Mucosa of gallbladder (tissue), 1 donor: ENCODE results near the gene SDE2. TPM values are rescaled to one million over a fixed set of nuclear protein-coding genes. Genes with fewer than 3 reads are reported as not detected.
"Not testable (repeated sequence)": the region's sequence is repeated elsewhere in the genome, so short reads cannot be mapped to it uniquely, and the experiment has no call there.

ENCODE experiments used
- DNase-seq: peaks from one replicate; pipeline ENCODE4 v3.0.0-alpha.2; 2020; ENCODE audit warnings: low spot score
- total RNA-seq: library from RNA; stranded (reverse); gene quantifications from one replicate; pipeline ENCODE4 v1.2.1, GENCODE V29; 2021
- donor health status: DM: no; HTN: no; CAD: no.

The SDE2 gene
- total RNA-seq, 1 donor from 2014 or later: 15.0 TPM

DNA sequence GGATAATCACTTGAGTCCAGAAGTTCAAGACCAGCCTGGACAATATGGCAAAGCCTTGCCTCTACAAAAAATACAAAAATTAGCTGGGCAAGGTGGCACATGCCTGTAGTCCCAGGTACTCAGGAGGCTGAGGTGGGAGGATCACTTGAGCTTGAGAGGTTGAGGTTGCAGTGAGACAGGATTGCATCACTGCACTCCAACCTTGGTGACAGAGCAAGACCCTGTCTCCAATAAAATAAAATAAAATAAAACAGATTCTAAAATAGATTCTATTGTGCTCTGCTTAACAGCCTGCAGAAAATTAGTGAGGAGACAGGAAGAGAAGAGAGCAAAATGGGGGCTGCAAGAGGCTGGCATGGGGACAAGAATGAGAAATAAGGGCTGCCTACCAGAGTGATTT is 7.5 kb upstream of the SDE2 start:
- DNase-seq: no peak

DNA sequence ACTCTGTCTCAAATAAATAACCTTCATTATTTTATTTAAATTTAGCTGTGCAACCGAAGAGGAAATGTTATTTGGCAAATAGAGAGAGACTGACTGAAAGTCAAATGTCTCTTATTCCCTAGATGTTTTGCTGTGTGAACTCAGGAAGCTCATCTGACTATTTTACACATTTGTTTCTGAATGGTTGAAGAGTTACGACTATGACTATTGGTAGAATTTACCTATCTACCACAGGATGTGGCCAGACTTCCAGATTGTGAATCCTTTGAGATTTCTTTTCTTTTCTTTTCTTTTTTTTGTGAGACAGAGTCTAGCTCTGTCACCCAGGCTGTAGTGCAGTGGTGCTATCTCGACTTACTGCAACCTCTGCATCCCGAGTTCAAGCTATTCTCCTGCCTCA is 5.3 kb upstream of the SDE2 start:
- no peak for DNase-seq

DNA sequence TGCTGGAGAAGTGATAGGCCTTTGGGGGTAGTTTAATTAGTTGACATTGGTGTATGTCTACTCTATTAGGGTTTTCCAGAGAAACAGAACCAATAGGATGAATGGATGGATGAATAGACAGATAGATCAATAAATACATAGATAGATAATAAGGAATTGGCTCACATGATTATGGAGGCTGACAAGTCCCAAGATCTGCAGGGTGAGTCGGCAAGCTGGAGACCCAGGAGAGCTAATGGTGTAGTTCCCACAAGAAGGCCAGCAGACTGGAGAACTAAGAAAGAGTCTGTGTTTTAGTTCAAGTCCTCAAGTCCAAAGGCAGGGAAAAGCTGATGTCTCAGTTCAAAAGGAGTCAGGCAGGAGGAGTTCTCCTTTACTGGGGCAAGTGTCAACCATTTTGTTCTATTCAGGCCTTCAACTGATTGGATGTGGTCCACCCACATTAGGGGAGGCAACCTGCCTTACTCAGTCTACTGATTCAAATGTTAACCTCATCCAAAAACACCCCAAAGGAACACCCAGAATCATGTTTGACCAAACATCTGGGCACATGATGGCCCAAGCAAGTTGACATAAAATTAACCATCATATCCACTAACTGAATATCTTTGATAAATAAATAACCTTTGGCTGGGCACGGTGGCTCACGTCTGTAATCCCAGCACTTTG is 4.5 kb upstream of the SDE2 start:
- DNase-seq: no peak

DNA sequence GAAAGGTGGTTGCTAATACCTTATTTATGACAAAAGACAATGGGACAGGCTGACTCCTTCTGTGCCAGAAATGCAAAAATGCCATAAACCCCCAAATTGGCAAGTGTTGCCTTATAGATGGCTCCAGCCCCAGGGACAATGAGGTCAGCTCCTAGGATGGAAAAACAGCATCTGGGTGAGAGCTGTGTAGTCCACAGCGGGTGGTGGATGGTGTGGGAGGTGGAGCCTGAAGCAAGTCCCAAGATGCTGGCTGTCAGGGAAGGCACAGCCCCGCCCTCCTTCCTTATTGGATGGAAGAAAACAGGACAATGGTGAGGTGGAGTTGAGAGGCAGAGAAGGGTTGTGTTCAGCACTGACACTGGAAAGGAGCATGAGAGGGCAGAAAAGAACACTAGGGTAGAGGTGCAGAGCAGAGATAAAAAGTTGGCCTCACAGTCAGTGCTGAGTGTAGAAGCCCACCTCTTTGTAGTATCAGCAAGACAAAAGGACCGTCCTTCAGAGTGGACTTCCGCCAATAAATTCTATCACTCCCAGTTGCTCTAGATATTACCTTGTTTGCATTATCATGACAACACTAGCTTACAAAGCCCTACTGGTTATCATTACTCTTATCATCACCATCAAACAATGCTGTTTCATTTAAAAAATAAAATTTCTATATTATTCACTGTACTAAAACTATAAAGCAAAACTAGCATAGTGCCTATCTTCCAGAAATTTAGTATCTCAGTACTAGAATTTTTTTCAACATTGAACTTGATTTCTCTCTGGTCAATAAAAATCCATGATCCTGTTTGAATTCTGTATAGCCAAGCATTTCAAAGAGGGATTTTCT is 3.7 kb upstream of the SDE2 start:
- DNase-seq: peak; percentile 66

DNA sequence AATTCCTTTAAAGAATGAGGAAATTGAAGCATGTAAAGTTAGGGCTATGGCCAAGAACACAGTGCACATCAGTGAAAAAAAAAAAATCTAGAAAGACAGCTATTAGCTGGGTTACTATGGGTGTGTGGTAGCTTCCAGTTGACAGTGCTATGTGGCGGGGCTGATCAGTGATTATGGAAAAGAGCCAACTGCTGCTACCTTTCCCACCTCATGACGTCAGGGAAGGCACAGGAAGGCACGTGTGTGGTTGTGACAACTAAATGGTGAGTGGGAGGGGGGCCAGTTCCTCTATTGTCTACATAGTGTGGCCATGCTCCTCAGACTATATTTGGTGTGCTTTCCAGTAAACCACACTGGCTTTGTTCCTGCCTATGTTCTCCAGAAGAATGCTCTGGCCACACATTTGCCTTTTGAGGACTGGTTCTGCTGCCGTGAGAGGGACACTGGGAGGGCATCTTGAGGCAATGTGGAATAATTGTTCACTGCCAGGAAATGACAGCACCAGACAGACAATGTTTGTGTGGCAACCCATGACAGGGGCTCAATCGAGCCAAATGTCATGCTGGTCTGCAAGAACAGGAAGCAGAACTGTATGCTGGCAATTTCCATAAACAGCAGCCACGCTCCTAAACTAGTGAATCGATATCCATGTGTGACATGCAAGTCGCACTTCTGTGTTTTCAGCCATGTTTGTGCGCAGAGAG is 3.0 kb upstream of the SDE2 start:
- DNase-seq: peak; percentile 74

DNA sequence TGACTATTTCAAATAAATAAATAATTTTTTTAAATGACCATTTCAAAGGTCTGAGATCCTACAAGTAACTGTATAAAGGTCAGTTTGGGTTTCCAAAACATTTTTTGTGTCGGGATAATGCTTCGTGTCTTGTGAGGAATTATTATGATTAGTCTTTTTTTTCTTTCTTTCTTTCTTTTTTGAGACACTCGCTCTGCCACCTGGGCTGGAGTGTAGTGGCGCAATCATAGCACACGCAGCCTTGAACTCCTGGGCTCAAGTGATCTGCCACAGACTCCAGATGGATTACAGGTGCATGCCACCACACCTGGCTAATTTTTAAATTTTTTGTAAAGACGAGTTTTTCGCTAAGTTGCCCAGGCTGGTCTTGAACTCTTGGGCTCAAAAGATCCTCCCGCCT is 1.9 kb upstream of the SDE2 start:
- DNase-seq: no peak

DNA sequence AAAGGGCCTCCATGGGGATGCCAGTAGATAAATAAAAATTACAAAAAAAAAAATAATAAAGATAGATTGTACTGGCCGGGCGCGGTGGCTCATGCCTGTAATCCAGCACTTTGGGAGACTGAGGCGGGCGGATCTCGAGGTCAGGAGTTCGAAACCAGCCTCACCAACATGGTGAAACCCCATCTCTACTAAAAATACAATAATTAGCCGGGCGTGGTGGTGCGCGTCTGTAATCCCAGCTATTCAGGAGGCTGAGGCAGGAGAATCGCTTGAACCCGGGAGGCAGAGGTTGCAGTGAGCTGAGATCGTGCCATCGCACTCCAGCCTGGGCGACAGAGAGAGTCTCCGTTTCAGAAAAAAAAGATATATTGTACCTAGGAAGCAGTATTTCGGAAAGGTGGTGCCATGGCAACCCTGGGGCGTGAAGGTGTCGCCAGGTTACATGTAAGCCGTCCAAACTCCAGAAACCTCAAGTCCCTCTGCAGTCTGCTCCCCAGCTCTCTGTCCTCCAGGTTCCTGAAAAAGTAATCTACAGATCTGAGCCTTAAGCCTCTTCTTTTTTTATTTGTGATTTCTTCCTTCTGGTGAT is 1.4 kb upstream of the SDE2 start:
- not testable (repeated sequence) for DNase-seq

DNA sequence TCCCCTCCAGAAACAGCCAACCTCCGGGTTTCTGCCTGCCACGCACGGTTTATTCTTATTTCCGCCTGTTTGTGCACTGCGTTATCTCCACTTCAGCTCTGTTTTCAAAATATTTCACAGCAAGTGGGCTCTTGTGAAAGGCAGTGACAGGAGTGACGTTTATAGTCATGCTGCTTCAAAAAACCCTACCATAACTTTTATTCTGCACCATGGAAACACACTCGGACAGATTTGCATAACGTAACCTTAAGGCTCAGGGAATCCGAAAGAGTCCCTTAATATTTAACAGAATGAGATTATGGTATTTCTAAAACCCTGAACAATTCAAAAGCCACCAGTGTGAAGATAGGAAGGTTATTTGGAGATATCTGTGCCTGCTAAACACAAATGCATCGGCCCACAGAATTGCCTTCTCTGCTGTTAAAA is 782 bp upstream of the SDE2 start:
- no peak for DNase-seq

DNA sequence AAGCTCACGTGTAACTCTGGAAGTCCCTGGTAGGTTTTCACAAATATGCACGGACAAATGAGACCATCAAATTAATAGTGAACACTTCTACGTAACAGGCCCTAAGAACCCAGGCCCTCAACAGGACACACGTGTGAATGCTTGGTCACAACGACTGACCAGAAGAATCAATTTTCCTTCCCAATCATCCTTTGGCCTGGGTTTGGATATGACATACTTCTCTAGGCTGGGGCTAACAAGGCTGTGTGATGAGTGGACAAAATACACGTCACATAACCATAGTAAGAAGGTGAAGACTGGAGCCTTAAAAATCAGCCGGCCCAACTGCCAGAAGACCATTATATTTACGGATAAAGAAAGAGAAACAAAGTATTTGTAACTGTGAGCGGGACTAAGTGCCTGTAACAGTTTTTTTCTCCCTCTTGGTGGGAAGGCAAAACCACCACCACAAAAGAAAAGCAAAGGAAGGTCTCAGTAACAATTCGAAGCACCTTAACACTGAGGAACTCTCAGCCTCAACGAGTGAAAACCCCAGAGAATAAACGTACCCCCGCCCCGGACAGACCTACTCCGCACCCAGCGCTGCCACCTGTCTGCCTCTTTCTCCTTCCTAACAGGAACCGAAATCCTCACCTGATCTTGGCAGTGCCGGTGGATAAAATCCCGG is 450 bp downstream of the SDE2 start:
- DNase-seq: no peak

DNA sequence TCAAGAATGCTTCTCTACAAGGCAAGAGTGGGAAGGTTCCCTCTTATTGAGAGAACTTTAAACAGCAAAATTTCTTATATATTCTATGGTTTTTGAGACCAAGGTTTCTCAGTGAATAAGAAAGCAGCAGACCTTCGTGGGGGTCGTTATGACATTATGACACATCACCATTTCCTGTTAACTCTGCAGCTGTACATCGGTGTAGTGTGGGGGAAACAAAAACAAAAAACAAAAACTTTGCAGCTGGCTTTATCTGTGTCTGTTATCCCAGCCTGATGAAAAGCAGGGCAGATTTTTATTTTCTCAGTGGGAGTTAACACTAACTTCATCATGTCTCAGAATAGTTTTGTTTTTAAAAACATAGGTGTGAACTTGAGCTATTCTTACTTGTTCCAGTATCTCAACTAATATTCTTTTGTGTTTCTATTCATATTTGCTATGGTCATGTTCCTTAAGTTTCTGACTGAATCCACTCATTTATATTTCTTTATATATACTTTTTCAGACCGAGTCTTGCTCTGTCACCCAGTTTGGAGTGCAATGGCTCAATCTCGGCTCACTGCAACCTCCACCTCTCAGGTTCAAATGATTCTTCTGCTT is 2.1 kb downstream of the SDE2 start:
- DNase-seq: no peak

DNA sequence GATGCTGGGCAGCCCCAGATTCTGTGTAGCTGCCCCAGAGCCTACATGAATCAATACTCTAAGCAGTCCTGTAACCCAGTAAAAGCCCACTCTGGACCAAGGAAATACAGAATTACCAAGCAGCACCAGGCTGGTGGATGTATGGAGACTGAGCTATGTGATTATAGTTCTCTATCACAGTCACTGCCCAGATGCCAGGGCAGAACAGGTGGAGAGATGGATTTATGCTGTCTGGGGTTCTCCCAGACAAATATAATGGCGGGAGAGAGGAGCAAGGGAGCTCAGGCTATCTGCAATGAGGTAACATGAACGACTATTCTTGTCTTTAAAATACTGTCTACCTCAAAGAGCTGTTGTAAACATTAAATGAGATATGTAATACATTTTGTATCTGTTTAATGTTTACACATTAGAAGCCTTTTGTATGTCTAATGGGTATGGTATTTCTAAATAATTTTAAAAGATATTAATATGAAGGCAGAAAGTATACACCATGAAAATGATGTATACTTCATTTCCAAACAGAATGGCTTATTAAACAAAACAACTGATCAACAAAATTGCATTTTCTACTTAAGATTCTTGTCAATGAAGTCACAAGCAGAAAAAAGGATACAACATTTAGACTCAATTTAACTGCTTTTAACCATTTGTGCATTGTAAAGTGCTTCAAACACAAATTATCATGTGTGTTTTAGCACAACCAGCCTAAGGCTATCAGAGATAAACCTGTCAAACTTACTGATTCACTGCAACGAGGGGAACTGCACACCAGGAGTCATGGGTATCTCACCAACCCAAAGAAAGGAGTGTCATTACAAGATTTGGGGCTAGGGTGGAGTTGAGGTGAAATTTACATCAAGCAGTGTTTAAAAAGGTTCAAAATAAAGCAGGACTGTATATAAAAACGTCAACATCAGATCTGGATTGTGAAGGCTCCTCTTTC is 3.0 kb downstream of the SDE2 start:
- DNase-seq: no peak

DNA sequence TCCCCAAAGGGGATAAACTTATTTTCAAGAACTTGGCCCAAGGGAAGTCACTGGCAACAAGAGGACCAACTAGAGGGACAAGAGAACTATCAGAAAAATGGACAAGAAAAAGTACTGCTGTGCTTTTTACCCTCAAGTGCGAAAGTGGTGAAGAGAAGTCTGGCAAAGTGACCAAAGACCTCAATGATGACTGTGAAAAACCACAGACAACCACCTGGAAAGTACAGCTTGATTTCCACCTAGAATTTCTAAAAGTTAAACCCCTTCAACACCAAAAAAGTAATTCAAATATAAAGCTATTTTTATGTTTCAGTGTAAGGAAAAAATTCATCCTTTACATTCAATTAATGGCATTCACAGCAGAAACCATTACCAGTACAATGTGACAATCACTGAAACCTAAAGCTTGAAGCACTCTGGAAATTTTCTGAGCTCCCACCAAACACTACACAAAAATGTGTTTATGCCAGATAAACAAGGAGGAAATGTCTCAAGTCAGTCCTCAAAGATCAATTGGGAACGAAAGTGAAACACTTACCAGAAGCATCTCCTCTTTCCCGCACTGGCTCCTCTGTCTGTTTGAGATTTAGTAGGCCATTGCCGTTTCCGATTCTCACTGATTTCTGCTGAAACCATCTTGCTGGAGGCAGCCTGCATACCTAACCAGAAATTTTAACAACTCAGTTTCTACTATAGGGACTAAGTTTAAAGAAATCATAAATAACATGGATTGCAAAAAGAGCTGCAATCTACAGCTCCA is 8.3 kb downstream of the SDE2 start:
- DNase-seq: no peak

DNA sequence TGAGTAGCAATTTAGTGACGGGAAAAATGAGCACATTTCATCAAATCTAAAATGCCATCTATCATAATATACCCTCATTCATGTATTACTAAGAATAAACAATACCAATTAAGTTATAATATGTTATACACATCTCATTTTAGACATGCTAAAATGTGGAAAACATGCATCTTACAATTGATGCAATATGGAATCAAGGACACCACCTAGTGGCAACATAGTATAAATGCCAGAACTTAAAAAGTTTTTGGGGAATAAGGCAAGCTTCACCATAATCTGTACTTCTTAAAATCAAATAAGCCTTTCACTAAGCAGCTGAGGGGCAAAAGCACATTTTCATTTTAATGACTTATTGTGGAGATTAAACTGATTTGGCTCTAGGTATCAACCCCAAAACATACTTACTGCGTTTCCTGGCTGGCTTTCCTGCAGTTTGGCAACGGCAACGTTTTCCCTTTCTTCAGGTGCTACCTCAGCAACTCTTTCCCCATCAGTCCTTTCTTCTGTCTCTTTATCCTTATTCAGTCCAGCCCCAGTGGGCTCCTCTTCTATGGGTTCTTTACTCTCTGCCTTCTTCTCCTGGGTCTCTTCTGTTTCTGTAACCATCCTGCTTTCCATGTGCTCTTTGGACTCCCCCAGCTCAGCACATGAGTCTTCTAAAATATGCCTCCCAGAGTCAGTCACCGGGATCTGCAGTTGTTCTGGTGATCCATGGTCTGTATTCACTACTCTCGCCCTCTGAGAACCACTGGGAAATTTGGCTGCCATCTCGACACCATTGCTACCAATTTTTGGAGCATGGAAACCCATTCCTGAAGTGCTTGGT is 11.4 kb downstream of the SDE2 start:
- DNase-seq: no peak

DNA sequence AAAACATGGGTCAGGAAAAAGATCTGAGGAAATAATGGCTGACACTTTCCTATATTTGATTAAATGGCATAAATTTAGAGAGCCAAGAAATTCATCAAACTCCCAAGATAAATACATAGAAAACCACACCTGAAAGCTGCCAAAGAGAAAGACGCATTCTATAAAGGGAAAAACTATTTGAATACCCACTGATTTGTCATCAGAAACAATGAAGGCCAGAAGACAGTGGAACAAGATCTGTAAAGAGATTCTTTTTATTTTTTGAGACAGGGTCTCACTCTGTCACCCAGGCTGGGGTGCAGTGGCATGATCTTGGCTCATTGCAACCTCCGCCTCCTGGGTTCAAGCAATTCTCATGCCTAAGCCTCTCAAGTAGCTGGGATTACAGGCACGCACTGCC is 17.4 kb downstream of the SDE2 start:
- DNase-seq: no peak

DNA sequence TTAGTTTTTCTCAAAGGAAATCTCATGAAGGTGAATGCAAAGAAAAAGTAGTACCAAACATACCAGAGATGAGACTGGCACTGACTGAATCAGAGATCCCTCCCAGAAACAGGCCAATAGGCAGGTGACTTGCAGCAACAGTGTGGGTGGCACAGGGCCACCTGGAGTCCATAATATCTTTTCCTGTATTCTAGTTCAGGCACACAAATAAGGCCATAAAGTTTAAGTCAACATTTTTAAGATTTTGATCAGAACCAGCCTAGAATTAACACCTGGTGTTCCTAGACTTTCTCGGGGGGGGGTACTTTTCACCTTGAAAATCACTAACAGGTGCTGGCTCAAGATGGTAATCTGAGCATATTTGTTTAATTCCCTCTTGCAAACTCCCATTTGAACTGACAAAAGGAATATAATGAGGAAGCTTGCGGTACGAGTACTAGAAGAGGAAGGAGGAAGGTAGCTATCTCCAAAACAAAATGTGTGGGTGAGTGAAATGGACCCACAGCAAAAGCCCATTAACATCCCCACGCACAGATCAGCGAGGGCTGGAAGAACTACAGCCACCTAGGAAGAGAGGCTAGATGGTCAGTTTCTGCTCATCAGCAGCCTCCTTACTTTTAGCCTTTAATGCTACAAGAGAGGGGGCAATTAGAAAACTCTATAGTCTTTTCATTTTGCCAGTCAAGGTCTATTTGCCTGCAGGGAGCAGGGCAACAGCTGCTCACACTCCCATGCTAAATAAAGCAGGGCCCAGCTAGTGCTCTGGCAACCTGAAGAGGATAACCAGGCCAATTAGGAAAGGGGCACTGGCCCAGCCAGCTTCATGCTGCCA is 18.9 kb downstream of the SDE2 start:
- no peak for DNase-seq

DNA sequence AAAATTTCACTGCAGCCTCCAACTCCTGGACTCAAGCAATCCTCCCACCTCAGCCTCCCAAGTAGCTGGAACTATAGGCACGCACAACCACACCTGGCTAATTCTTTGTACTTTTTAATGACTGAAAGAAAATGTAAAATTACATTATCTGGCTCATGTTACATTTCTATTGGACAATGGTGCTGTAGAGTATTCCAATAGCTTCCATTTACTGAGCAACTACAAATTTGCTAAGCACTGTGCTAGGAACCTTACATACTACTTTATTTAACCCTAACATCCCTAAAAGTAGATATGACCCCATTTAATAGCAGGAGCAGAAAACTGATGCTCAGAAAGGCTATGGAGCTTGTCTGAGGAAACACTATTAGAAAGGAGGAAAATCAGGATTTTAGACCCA is 19.7 kb downstream of the SDE2 start:
- DNase-seq: no peak

DNA sequence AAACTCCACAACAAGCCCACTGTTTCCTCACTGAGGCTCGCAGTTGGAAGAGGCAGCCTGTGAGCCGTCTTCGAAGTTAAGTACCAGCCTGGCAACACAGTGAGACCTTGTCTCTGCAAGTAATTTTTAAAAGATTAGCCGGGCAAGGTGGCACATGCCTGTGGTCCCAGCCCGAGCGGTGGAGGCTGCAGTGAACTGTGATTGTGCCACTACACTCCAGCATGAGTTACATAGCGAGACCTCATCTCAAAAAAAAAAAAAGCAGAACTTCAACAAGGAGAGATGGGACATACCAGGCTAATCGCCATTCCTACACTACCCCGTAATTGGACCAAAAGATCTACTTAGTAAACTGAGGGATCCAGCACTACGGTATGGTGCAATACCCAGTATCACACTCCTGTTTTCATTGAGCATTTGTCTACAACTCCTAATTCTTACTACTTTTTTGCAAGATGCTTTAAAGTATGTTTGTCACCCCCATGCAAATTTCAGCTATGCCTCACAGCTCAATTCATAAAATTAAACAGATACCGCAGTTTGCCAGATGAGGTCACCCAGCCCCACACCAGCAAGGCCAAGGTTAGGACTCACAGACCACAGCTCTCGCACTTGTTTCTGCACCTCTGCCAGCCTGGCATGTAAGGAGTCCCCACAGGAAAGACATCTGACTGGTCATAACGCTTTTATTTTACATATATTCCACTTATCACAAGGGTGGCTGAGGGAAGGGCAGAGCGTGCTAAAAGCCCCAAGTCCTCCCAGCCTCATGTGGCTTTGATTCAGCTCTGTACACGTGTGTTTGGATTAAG is 21.0 kb downstream of the SDE2 start:
- DNase-seq: no peak
